MCF 10A (cell line): ENCODE results near the gene CYP3A5. TPM values are rescaled to one million over a fixed set of nuclear protein-coding genes. Genes with fewer than 3 reads are reported as not detected.

Source experiments
- BruUV-seq: library from RNA; stranded (reverse); fragments of 400-500 nt; replicated peaks from 2 replicates; lab custom pipeline; 2021; lab: Mats Ljungman, UMichigan
- CTCF ChIA-PET: fragments of 300-600 bp; sonication (Branson Sonifier 250); formaldehyde crosslinking; extraction: SDS; loops from one replicate; lab custom pipeline; 2021; ENCODE audit warnings: antibody characterized with exemption, inconsistent platforms; lab: Yijun Ruan, JAX
- POLR2A ChIA-PET: fragments of 300-600, 350-650 bp; sonication (Branson Sonifier 250); formaldehyde crosslinking; extraction: SDS; loops from one replicate; lab custom pipeline; 2020; ENCODE audit warnings: antibody characterized with exemption, inconsistent platforms; lab: Yijun Ruan, JAX
- DNase-seq: peaks from one replicate; pipeline ENCODE4 v3.0.0-alpha.2; 2018; ENCODE audit not compliant: unreplicated experiment
- H3K27ac Mint-ChIP-seq: one replicate; pipeline ENCODE4 v1.8.0; 2022; ENCODE audit warnings: mild to moderate bottlenecking, low read depth, mixed read lengths; ENCODE audit not compliant: unreplicated experiment
- H3K27me3 Mint-ChIP-seq: one replicate; pipeline ENCODE4 v1.8.0; 2022; ENCODE audit warnings: mixed read lengths; ENCODE audit not compliant: insufficient read depth, unreplicated experiment
- H3K36me3 Mint-ChIP-seq: one replicate; pipeline ENCODE4 v1.8.0; 2022; ENCODE audit warnings: mild to moderate bottlenecking, moderate library complexity, mixed read lengths; ENCODE audit not compliant: insufficient read depth, unreplicated experiment
- H3K4me1 Mint-ChIP-seq: one replicate; pipeline ENCODE4 v1.8.0; 2022; ENCODE audit warnings: mixed read lengths; ENCODE audit not compliant: insufficient read depth, unreplicated experiment
- H3K4me3 Mint-ChIP-seq: one replicate; pipeline ENCODE4 v1.8.0; 2022; ENCODE audit warnings: mild to moderate bottlenecking, moderate library complexity, mixed read lengths; ENCODE audit not compliant: unreplicated experiment
- H3K9me3 Mint-ChIP-seq: one replicate; pipeline ENCODE4 v1.8.0; 2022; ENCODE audit warnings: mixed read lengths; ENCODE audit not compliant: unreplicated experiment
- CTCF ChIP-seq: fragments of 200-600 bp; IDR thresholded peaks from one replicate; pipeline ENCODE4 v1.8.0; 2022; ENCODE audit warnings: antibody characterized with exemption, mild to moderate bottlenecking; ENCODE audit not compliant: unreplicated experiment
- intact Hi-C: fragments of 100-400 bp; cut with micrococcal nuclease; formaldehyde crosslinking; loops from 2 replicates; pipeline ENCODE4 v1.14.1; 2022
- total RNA-seq: library from RNA; stranded (reverse); gene quantifications from 2 replicates; pipeline ENCODE4 v1.2.3, GENCODE V29; 2022

Gene CYP3A5
- total RNA-seq, 1 experiment from 2014 or later, result 0.58 TPM

DNA sequence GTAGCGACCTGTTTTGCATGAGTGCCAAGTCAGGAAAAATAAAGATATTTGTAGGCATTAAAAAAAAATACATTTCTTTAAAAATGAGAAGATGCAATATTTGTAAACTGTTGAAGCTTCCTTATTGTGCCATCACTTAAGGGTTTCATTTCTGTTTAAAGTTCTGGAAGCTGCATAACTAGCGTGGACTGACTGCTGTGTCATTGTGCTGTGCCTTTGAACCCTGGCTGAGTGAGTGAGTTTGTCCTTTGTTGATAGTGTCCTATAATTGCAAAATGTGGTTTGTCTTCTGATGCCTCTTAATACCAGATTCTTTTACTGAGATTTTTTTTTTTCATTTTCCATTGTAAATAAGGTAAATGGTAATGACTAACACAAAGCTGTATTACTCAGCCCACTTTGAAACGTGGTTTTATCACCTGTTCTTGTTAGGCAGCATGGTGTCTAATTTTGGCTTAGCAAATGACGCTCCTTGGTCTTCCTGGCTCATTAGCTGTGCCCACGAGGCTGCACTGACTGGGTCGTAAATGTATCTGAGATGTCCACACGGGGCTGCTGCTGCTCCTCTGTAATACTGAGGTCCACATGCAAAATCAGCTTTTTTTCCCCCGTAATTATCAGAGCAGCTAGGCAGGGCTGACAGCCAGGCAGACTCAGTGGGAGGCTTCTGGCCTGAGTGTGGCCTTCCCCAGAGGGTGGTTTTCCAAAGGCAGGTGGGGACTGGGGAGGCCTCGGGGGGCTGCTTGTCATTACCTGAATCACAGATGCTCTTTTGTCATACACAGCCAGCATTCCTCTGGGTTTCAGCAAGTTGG, 48.3 kb downstream of the CYP3A5 start:
- peaks cover 54% of the 10 kb centered on the region for H3K36me3 Mint-ChIP-seq
- ChIA-PET CTCF (interaction anchor here (0.6 to 5.4 kb wide), 27 partner anchors 10 to 361 kb away, joined by 3 to 53 read pairs (median 4); no protein-coding TSS in a partner anchor), POLR2A (interaction anchor here (0.6 to 6.2 kb wide), 19 partner anchors 11 to 360 kb away, joined by 3 to 115 read pairs (median 5); partner anchors contain the start of genes CYP3A43, TRIM4, ZNF655 and ZSCAN25)
- no peaks in the 10 kb centered on the region for H3K27me3 Mint-ChIP-seq
- BruUV-seq, result no TSS peak
- no peaks in the 10 kb centered on the region for H3K9me3 Mint-ChIP-seq
- peak overlapping the region; percentile 84 for H3K27ac Mint-ChIP-seq
- no peak overlapping the region for H3K4me3 Mint-ChIP-seq
- peak; percentile 61 for DNase-seq
- H3K4me1 Mint-ChIP-seq, result peaks cover 21% of the 10 kb centered on the region
- intact Hi-C loops, result loop anchor here (1.0 kb wide), 2 partner anchors 207 to 360 kb away; no protein-coding TSS in a partner anchor
- TF ChIP-seq CTCF, result peak; percentile 64

DNA sequence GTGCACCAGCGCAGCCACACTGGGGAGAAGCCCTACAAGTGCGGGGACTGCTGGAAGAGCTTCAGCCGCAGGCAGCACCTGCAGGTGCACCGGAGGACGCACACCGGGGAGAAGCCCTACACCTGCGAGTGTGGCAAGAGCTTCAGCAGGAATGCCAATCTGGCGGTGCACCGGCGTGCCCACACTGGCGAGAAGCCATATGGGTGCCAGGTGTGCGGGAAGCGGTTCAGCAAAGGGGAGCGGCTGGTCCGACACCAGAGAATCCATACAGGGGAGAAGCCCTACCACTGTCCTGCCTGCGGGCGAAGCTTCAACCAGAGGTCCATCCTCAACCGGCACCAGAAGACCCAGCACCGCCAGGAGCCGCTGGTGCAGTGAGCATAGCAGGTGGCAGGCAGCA, 50.2 kb downstream of the CYP3A5 start:
- intact Hi-C loops, result no loop called here
- Mint-ChIP-seq H3K27ac (no peak overlapping the region), H3K36me3 (peaks cover 73% of the 10 kb centered on the region), H3K4me3 (no peak overlapping the region), H3K27me3 (no peaks in the 10 kb centered on the region), H3K9me3 (no peaks in the 10 kb centered on the region), H3K4me1 (peaks cover 15% of the 10 kb centered on the region)
- BruUV-seq, result no TSS peak
- ChIA-PET CTCF (interaction anchor here (0.5 to 5.4 kb wide), 6 partner anchors 12 to 287 kb away, joined by 3 to 47 read pairs (median 3); no protein-coding TSS in a partner anchor), POLR2A (interaction anchor here (5.8 to 6.2 kb wide), 4 partner anchors 12 to 199 kb away, joined by 43 to 115 read pairs (median 52); partner anchors contain the start of genes CYP3A43 and ZSCAN25)
- TF ChIP-seq CTCF, result no peak
- no peak for DNase-seq

- DNase-seq, result no peak
- POLR2A ChIA-PET, result interaction anchor here (0.6 to 6.2 kb wide), 5 partner anchors 11 to 215 kb away, joined by 3 to 115 read pairs (median 4); partner anchors contain the start of gene ZSCAN25
- H3K36me3 Mint-ChIP-seq, result peaks cover 81% of the 10 kb centered on the region
- TF ChIP-seq CTCF, result no peak
- peaks cover 15% of the 10 kb centered on the region for H3K4me1 Mint-ChIP-seq
- no peaks in the 10 kb centered on the region for H3K27me3 Mint-ChIP-seq
- no peaks in the 10 kb centered on the region for H3K9me3 Mint-ChIP-seq
- no peak overlapping the region for H3K4me3 Mint-ChIP-seq
- CTCF ChIA-PET, result interaction anchor here (0.9 to 5.4 kb wide), 4 partner anchors 103 to 288 kb away, joined by 3 to 47 read pairs (median 4); no protein-coding TSS in a partner anchor
- no TSS peak for BruUV-seq
- intact Hi-C loops, result no loop called here
- H3K27ac Mint-ChIP-seq, result no peak overlapping the region
Measured at GRCh38 chr7:99628471-99629465, 51.0 kb downstream of the CYP3A5 start.
